Cardiac fibroblast (primary cell): ENCODE data around the gene TMC6.
"Not testable (repeated sequence)": the region's sequence is repeated elsewhere in the genome, so short reads cannot be mapped to it uniquely, and the experiment has no call there.

Source experiments
- DNase-seq, 2 donors: peaks; one replicate each; pipeline versions ENCODE4 v3.0.0 to v3.0.0-alpha.2; 2010; ENCODE audit warnings: low read depth in 2 of 2
- H3K4me3 ChIP-seq, 2 donors: replicated peaks in 1 of 2; 1 replicate in 1 of 2; 2 replicates in 1 of 2; pipeline ENCODE4 v1.5.1; 2011; ENCODE audit warnings: low read depth in 2 of 2, low read length in 2 of 2, mild to moderate bottlenecking in 2 of 2, moderate library complexity in 1 of 2
- TF ChIP-seq, protein P1 (sequence below): IDR thresholded peaks from one replicate; pipeline ENCODE4 v1.5.1; 2011; ENCODE audit warnings: low read depth, mild to moderate bottlenecking, low read length, inconsistent platforms

Gene TMC6

DNA sequence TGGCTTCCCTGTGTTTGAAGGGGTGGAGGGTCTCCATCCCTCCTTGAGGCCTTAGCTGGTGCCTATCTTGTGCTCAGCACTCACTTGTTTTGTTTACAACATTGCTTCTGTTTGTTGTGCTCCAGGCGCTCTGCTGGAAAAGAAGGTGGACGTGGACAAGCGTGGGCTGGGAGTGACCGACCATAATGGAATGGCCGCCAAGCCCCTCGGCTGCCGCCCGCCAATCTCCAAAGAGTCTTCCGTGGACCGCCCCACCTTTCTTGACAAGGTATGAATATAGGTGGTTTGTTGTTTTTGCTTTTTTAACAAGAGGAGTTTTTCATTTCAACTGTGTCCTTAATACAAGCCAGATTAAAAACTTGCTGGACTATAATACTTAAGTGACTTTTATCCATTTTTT, 53.5 kb downstream of the TMC6 start:
- TF ChIP-seq, protein P1, sequence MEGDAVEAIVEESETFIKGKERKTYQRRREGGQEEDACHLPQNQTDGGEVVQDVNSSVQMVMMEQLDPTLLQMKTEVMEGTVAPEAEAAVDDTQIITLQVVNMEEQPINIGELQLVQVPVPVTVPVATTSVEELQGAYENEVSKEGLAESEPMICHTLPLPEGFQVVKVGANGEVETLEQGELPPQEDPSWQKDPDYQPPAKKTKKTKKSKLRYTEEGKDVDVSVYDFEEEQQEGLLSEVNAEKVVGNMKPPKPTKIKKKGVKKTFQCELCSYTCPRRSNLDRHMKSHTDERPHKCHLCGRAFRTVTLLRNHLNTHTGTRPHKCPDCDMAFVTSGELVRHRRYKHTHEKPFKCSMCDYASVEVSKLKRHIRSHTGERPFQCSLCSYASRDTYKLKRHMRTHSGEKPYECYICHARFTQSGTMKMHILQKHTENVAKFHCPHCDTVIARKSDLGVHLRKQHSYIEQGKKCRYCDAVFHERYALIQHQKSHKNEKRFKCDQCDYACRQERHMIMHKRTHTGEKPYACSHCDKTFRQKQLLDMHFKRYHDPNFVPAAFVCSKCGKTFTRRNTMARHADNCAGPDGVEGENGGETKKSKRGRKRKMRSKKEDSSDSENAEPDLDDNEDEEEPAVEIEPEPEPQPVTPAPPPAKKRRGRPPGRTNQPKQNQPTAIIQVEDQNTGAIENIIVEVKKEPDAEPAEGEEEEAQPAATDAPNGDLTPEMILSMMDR: no peak
- DNase-seq: no peak
- H3K4me3 ChIP-seq: no peak overlapping the region

DNA sequence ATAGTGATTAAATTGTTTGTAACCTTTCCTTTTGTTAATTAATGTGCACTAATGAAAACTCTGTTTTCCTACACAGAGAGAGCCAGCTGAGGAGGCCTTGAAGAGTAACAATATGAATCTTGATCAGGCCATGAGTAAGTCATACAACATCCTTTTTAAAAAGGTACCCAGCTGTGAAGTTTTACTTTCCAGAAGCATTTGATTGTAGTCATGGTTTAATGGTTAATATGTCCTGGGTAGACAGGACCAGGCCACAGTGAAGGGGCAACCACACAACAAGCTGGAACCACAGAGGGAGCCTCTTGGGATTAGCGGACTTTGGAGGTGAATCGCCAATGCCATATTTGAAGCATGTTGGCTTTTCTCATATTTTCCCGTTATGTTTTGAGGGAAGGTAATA, 55.6 kb downstream of the TMC6 start:
- H3K4me3 ChIP-seq: no peak overlapping the region
- no peak for DNase-seq
- TF ChIP-seq, protein P1: no peak

DNA sequence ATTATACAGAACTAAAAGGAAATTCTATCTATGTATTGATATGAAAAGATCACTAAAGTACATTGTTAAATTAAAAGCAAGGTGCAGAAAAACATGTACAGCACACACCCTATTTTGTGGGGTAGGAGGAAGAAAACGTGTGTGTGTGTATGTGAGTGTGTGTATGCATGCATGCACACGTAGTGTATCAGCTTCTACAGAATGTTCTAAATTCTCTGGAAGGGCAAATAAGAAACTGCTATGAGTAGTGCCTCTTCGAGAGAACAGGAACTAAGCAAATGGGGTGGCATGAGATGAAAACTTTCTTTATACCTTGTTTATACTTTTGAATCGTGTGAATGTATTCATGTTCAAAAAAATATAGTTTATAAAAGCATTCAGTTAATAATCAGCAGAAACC, 58.9 kb downstream of the TMC6 start:
- no peak overlapping the region for H3K4me3 ChIP-seq
- DNase-seq: no peak
- TF ChIP-seq, protein P1: no peak

DNA sequence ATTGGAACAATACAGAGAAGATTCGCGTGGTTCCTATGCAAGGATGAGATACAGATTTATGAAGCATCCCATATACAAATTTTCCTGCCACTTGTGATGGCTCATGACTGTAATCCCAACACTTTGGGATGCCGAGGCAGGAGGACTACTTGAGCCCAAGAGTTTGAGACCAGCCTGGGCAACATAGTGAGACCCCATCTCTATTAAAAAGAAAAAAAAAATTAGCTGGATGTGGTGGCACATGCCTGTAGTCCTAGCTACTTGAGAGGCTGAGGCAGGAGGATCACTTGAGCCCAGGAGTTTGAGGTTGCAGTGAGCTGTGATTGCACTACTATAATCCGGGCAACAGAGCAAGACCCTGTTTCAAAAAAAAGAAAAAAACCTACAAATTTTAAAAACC, 61.6 kb downstream of the TMC6 start:
- not testable (repeated sequence) for DNase-seq, H3K4me3 ChIP-seq

DNA sequence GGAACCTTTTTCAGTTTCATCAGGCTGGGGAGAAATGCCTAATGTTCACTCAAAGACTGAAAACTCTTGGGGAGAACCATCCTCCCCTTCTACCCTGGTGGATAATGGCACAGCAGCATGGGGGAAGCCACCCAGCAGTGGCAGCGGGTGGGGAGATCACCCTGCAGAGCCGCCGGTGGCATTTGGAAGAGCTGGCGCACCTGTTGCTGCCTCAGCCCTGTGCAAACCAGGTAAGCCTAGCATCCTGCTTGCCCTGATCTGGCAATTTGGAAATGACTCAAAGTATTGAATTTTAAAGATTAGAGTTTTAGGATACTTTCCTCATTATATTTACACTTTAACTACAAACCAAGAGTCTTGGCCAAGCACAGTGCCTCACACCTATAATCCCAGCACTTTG, 63.8 kb downstream of the TMC6 start:
- TF ChIP-seq, protein P1: no peak
- no peak for DNase-seq
- no peak overlapping the region for H3K4me3 ChIP-seq

DNA sequence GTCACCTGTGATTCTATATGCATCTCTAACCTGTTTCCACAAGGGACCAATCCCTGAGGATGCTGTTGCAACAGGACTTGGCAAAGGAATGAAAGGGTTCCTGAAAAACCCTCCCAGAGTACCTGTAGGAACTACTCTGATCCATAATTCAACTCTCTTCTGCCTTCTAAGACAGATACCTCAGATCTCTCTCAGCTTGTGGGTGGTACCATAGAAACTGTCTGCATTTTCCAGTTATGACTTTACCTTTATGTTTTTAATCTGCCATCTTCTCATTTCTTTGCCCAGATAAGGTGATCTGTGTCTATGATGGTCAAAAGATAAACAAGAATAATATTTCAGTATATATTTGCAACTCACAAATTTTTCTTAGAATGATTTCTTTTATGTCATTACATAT, 65.1 kb downstream of the TMC6 start:
- no peak overlapping the region for H3K4me3 ChIP-seq
- no peak for DNase-seq
- TF ChIP-seq, protein P1: no peak

DNA sequence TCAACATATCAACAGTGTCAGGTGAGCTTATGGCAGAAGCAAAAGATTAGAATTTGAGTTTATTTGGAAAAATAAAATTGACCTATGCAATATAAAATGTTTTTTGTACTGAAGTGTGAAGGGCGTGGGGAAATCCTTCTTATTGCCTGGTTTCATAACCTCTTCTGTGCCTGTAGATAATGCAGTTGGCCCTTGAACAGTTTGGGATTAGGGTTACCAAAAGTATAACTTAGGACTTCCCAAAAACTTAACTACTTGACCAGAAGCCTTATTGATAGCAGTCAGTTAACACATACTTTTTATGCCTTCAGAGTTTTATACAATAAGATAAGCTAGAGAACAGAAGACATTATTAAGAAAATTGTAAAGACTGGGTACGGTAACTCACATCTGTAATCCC, 66.0 kb downstream of the TMC6 start:
- no peak for DNase-seq
- TF ChIP-seq, protein P1: no peak
- no peak overlapping the region for H3K4me3 ChIP-seq
